Type B pancreatic cell (in vitro differentiated cells): ENCODE measurements around the gene ADAMTS1. TPM values are rescaled to one million over a fixed set of nuclear protein-coding genes. Genes with fewer than 3 reads are reported as not detected.

Experiments used
- DNase-seq: peaks from one replicate; pipeline ENCODE4 v3.0.0; 2021; ENCODE audit warnings: mixed read lengths; ENCODE audit not compliant: unreplicated experiment; ENCODE audit errors: extremely low spot score
- H3K27ac Mint-ChIP-seq: 2 replicates; pipeline ENCODE4 v1.8.0; 2021; ENCODE audit warnings: mild to moderate bottlenecking, mixed read lengths
- H3K27me3 Mint-ChIP-seq: 2 replicates; pipeline ENCODE4 v1.8.0; 2021; ENCODE audit warnings: mixed read lengths
- H3K36me3 Mint-ChIP-seq: 2 replicates; pipeline ENCODE4 v1.8.0; 2021; ENCODE audit warnings: mixed read lengths
- H3K4me1 Mint-ChIP-seq: one replicate; pipeline ENCODE4 v1.8.0; 2021; ENCODE audit warnings: mixed read lengths; ENCODE audit not compliant: unreplicated experiment
- H3K4me3 Mint-ChIP-seq: 2 replicates; pipeline ENCODE4 v1.8.0; 2021; ENCODE audit warnings: mild to moderate bottlenecking, mixed read lengths
- H3K9me3 Mint-ChIP-seq: 2 replicates; pipeline ENCODE4 v1.8.0; 2021; ENCODE audit warnings: mixed read lengths
- CTCF ChIP-seq: fragments of 200-600 bp; sonication (generic); conservative IDR thresholded peaks from 2 replicates; pipeline ENCODE4 v1.5.0; 2021; ENCODE audit warnings: antibody characterized with exemption, mild to moderate bottlenecking
- total RNA-seq: library from RNA; stranded (reverse); gene quantifications from 2 replicates; pipeline ENCODE4 v1.2.1, GENCODE V29; 2021; ENCODE audit warnings: low replicate concordance

Gene ADAMTS1
- total RNA-seq, 1 donor from 2014 or later: 77.3 TPM

DNA sequence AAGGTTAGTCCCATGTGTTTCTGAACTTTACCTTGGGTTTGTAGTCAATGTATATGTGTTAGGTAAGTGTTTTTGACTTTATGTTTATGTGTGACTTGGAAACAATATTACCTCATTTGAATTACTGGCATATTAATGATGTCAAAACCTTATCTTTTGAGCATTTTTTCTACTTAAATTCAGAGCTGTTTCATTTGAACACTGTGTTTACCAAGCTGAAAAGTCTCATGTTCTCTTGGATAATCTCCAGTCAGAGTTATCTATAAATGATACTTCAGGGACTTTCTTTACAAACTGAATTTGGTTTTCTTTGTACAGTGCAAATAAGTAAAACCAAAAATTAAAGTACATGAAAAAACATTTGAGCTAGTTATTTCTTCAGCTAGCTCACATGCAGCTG lies 30.0 kb downstream of the ADAMTS1 start:
- Mint-ChIP-seq H3K27ac (no peak overlapping the region), H3K27me3 (no peaks in the 10 kb centered on the region), H3K9me3 (no peaks in the 10 kb centered on the region), H3K4me3 (no peak overlapping the region), H3K36me3 (no peaks in the 10 kb centered on the region), H3K4me1 (peaks cover 42% of the 10 kb centered on the region)
- DNase-seq: no peak
- TF ChIP-seq CTCF: no peak

GRCh38 chr21:26814386-26814785 lies 30.8 kb downstream of the ADAMTS1 start:
- peaks cover 45% of the 10 kb centered on the region for H3K4me1 Mint-ChIP-seq
- H3K36me3 Mint-ChIP-seq: no peaks in the 10 kb centered on the region
- H3K4me3 Mint-ChIP-seq: peak overlapping the region; percentile 3
- H3K27me3 Mint-ChIP-seq: no peaks in the 10 kb centered on the region
- no peak for DNase-seq
- no peaks in the 10 kb centered on the region for H3K9me3 Mint-ChIP-seq
- peak overlapping the region; percentile 22 for H3K27ac Mint-ChIP-seq
- no peak for TF ChIP-seq CTCF

DNA sequence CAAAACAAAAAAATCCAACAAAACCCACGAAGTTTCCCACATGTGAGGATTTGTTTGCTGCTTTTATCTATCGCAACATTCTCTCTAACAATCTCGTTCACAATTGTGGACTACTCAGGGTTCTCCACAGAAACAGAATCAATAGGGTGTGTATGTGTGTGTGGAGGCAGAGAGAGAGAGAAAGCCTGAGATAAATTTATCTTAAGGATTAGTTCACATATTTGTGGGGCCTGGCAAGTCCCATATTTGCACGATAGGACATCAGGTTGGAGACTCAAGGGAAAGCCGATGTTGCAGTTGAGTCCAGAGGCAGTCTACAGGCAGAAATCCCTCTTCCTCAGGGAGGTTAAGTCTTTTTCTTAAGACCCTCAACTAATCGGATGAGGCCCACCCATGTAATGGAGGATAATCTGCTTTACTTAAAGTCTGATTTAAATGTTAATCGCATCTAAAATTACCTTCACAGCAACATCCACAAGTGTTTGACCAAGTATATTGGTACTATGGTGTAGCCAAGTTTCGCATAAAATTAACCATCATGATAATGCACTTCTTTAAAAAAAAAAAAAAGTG lies 31.7 kb downstream of the ADAMTS1 start:
- TF ChIP-seq CTCF: no peak
- DNase-seq: no peak
- H3K4me1 Mint-ChIP-seq: peaks cover 42% of the 10 kb centered on the region
- H3K4me3 Mint-ChIP-seq: no peak overlapping the region
- H3K27ac Mint-ChIP-seq: no peak overlapping the region
- H3K36me3 Mint-ChIP-seq: no peaks in the 10 kb centered on the region
- H3K27me3 Mint-ChIP-seq: no peaks in the 10 kb centered on the region
- H3K9me3 Mint-ChIP-seq: no peaks in the 10 kb centered on the region

GRCh38 chr21:26812173-26812572 lies 33.0 kb downstream of the ADAMTS1 start:
- peaks cover 37% of the 10 kb centered on the region for H3K4me1 Mint-ChIP-seq
- H3K36me3 Mint-ChIP-seq: no peaks in the 10 kb centered on the region
- DNase-seq: no peak
- H3K27ac Mint-ChIP-seq: no peak overlapping the region
- no peak overlapping the region for H3K4me3 Mint-ChIP-seq
- H3K9me3 Mint-ChIP-seq: no peaks in the 10 kb centered on the region
- H3K27me3 Mint-ChIP-seq: no peaks in the 10 kb centered on the region
- no peak for TF ChIP-seq CTCF

DNA sequence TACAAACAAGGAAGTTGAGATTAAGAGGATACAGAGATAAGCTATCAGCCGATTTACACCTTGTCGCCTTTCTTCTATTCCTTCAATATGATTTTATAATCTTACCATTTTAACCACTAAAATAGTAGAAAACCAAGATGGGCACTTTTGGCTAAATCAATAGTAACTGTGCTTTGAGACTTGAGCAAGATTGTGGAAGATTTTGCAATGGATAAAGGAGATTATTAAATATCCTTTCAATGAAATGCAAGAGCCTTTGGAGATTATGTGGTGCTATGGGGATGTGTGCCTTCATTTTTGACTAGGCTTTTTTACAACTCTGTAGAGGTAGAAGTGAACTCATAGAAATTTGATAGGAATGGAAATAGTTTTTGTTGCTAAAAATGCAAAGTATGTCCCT lies 33.7 kb downstream of the ADAMTS1 start:
- Mint-ChIP-seq H3K27ac (no peak overlapping the region), H3K4me1 (peaks cover 41% of the 10 kb centered on the region)

More for the DNA sequence above, 33.7 kb downstream of the ADAMTS1 start:
- no peak for DNase-seq
- no peak overlapping the region for H3K4me3 Mint-ChIP-seq
- no peaks in the 10 kb centered on the region for H3K27me3 Mint-ChIP-seq
- H3K36me3 Mint-ChIP-seq: no peaks in the 10 kb centered on the region
- no peak for TF ChIP-seq CTCF
- H3K9me3 Mint-ChIP-seq: no peaks in the 10 kb centered on the region
